Cerebellar nuclear complex (tissue), 1 donor: ENCODE measurements around the gene SLC26A9.

ENCODE experiments used
- DNase-seq, 2 experiments: peaks; one replicate each; lab custom pipeline; 2025; lab: John Stamatoyannopoulos, UW

The SLC26A9 gene

DNA sequence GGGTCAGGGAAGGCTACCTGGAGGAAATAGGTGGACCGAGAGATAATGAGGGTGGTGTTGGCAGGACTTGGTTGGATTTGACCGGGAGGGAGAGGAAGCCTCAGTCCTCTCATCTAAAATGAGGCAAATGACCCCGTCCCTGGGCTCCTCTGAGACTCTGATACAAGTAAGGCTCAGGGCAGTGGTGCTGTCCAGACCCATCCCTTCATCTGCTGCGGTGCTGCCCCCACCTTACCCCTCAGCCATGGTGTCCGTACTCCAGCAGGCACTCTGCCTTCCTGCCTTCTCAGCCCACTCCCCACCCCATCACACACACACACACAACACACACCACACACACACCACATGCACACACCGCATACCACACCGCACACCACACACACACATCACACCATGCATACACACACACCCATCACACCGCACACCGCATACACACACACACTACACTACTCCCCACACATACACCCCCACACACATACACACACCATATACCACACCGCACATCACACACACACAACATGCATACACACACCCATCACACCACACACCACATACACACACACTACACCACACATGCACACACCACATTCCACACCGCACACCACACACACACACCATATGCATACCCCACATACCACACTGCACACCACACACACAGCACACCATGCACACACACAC, 29.4 kb upstream of the SLC26A9 start:
- no peak for DNase-seq

DNA sequence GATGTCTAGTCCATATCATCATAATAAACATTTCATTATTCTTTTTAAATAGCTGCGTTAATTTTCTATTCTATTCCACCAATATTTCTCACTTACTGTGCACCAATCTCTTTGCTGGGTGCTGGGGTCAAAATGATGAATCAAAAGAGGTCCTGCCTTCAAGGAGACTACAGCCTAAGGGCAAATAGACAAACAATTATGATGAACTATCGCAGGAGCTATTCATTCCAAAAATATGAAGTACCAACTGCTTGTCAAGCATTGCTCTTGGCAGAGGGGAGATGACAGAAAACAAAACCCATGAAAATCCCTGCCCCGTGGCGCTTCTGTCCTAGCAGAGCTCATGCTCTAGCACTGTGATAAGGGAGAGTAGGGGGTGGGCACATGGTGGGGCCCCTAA, 28.8 kb upstream of the SLC26A9 start:
- no peak for DNase-seq

DNA sequence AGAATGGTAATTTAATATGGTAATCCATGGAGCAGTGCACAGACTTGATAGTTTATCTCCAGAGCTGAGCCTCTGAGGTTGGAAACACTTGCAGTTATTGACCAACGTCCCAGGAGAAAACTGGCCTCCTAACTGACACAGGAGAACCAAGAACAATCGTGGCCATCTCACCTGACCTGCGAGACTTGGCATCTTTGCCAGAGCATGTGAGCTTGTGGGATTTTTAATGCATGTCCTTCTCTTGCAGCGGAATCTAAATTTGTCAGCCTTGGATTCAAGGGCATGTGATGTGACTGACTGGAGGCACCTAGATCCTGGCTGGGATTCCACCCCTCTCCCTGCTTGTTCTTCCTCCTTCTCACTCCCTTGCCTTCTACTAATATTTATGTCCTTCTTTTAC, 27.8 kb upstream of the SLC26A9 start:
- DNase-seq = no peak

DNA sequence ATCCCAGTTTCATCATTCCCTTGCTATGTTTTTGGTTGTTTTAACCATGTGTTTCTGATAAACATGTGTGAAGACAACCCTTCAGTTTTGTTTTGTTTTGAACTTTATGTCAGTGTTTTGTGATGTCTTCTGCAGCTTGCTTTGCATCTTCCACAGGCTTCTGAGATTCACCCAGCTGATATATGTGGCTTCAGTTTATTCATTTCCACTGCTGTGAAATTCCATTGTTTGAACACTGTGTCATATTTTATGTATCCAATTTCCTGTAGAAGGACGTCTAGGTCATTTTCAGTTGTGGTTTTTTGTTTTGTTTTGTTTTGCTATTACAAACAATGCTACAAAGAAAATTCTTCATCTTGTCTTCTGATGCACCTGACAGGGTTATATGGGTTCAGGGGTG, 27.2 kb upstream of the SLC26A9 start:
- DNase-seq = no peak

DNA sequence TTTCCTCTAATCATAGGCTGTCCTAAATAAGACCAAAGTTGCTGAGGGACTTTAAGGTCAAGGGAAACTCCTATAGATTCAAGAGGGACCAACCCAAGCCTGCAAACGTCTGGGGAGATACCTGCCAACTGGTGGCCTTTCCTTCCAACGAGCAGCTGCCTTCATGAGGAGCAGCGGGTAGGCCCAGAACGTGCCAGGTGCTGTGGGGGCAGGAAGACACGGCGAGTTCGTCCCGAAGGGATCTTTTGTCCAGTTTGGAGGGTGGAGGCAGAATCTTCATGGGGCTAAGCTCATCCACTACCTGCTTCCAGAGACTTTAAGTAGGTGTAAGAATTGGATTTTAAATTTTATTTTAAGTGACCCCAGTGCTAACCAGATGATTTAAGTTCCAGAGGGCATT, 26.0 kb upstream of the SLC26A9 start:
- no peak for DNase-seq

DNA sequence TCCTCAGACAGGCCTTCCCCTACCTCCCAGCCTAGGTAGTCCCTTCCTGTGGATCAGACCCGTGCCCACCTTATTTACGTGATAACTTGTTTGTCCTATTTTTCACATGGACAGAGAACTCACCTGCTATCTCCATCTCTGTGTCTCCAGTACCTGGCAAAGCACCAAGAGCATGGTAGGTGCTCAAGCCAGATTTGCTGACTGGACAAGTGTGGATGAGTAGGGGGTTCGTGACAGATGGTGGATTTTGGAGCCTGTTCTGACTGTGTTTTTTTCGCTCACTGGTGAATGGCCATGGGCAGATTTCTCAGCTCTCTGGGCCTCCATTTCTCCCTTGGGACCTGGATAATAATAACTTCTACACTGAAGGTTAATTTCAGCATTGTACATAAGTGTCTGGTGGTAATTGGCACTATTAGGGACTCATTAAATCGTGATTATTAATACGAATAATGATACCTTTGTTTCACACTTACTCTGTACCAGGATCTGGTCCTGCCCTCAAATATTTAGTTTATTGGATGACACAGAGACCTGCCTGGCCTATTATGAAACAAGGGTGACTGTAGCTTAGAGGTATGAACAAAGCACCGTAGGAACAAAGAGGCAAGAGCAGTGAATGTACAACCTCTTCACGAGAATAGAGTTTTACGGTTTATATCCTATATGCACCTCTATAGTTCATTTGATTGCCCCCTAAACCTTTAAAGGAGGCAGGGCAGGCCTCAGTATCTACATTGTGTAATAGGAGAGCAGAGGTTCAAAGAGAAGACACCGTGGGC, 24.5 kb upstream of the SLC26A9 start:
- no peak for DNase-seq

DNA sequence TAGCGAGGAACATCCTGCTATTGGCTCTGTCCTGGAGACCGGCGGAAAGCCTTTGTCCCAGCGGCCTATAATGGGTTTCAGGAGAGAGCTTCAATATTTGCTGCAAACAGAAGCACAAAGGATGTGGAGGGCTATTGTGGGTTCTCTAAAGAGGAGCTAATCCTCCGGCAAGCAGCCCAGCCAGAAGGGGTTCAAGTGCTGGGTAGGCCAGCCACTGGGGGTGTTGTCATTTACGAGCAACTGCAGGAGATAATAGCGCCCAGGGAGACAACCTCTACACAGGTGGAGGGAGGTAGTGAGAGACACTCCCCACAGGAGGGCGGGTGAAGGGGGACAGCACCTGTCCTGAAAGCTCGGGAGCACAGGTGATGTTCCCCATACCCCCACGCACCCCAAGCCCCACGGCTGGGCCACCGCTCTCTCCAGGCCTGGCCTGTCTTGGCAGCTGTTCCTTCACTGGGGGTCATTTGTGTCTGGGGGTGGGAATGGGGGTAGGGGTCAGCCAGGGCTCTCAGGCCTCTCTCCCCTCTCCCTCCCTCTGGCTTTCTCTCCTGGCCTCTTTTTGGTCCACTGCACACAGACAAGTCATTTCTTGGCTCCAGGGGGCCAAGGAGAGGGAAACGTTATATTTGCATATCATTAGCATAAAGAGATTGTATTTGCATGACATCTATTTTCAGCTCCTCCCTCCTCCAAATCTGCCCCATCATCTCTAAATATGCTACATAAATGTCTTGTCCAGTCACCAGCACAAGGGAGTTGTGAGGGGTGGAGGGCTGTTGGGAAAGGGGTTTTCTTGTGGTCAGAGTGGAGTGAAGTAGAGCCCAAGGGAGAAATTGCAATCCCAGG, 22.0 kb upstream of the SLC26A9 start:
- DNase-seq = no peak

DNA sequence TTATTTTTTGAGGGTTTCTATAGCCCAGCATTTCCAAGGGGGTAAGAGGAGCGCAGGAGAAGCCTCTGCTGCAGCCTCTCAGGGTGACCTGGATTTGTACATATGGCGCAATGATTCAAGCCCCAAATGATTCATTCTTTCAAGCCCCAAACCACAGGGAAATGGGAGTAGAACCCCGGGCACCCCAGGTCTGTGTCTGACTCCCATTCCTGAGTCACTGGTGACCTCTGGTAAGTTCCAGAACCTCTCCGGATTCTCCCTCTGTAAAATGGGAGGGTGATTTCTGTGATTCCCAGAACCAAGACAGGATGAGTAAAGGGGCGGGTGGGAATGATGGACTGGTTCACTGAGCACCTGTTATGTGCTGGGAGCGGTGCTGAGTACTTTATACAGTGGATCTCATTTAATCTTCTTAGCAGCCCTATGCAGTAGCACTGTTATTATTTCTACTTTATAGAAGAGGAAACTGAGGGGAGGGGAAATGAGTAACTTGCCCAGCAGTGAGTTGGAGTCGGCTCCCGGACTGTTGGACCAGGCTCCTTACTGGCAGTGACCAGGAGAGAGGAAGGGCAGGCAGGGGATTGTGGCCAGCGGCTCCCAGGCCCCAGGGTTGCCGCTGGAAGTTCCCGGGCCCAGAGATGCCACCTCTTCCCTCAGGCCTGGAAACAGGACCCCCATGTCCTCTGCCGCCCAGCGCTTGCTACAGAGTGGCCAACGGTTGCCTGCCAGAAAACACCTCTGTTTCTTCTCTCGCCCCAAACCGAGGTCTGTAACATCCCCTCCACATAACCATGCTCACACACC, 20.3 kb upstream of the SLC26A9 start:
- DNase-seq = no peak

DNA sequence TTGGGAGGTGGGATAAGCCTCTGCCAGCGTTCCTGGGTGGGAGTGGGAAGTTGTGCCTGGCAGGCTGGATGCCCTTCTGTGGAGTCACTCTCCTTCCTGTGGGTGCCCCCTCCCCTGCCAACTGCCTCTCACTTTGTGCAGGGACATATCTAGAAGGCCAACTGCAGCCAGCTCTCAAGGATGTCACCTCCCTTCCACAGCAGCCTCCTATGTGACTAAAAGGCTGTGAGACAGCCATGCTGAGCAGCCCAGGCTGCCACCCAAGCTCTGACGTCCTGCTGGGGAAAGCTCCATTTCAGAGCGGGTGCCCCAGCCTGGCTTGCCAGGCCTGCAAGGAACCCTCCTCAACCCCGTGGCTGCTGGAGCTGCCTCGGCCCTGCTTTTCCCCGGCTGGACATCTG, 19.6 kb upstream of the SLC26A9 start:
- DNase-seq = no peak

DNA sequence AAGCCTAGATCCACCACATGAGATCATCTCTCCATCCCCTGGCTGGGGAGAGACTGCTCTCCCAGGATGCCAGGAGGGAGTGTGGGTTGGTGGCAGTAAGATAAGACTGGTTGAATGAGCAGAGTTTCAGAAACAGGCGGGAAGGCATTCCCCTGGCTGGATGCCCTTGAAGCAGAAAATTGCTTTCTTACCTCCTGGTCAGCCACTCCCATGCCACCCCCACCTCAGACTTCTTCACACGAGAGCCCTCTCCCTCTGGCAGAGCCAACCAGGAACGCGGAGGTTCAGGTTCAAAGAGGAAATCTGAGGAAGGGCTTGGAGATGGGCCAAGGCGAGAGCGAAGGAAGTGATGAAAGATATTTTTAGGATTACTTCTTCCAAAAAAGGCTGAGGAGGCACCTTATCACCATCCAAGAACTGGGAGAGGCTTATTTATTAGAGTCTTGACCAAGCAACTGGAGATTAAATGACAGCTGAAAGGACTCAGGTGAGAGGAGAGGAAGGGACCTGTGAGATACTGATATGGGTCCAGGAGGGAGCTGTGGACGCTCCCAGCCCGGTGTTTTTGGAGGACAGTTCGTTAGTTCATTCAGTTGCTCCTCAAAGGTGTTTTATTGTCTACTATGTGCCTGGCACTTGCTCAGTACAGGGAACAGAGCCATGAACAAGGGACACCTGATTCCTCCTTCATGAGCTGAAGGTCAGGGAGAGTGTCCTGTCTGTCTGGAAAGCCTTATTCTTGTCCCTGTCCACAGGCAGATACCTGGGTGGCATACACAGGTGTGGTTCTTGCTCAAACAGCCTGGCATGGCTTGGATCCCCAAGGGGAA, 18.9 kb upstream of the SLC26A9 start:
- no peak for DNase-seq

DNA sequence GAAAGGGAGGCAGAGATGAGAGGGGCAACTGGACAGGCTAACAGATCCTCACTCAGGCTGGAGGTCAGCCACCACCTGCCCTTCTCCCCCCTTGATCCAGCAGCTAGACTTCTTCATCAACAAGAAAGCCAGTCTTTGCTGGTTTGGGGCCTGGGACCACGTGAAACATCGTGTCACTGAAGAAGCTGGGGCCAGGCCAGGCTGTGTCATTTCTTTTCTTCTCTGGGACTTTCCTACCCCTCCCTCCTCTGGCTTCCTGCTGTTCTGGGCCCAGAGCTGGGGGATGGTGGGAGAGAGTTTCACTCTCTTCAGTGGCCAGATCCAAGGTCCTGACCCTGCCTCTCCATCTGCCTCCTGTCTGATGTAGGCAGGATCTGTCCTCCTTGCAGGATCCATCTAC, 18.1 kb upstream of the SLC26A9 start:
- no peak for DNase-seq

DNA sequence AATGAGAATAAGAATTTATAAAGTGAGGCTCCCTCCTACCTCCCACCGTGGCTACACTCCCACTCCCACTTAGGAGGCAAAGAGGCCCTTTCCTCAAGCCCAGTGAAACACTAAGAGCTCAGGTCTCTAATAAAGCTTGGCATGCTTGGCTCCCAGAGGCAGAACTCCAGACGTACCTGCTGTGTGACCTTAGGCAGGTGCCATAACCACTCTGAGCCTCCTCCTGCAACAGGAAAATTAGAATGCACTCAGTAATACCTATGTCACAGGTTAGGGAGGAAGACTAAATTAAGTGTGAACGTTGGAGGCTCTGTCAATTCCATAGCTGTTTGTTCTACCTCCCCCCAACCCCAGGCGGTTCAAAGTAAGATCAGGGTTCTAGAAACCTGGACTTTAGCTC, 16.5 kb upstream of the SLC26A9 start:
- no peak for DNase-seq

DNA sequence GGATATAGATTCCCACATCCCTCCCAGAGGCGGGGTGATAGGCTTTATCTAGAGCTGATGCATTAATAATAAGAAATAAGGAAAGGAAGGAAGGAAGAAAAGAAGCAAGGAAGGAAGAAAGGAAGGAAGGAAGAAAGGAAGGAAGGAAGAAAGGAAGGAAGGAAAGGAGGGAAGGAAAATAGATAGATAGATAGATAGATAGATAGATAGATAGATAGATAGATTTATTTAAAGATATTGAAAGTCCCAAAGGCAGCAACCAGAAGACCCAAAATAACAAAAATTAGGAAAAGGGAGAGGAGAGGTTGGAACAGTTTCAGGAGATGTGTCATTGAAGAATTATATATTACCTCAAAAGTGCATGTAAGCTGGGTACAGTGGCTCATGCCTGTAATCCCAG, 12.2 kb upstream of the SLC26A9 start:
- no peak for DNase-seq

DNA sequence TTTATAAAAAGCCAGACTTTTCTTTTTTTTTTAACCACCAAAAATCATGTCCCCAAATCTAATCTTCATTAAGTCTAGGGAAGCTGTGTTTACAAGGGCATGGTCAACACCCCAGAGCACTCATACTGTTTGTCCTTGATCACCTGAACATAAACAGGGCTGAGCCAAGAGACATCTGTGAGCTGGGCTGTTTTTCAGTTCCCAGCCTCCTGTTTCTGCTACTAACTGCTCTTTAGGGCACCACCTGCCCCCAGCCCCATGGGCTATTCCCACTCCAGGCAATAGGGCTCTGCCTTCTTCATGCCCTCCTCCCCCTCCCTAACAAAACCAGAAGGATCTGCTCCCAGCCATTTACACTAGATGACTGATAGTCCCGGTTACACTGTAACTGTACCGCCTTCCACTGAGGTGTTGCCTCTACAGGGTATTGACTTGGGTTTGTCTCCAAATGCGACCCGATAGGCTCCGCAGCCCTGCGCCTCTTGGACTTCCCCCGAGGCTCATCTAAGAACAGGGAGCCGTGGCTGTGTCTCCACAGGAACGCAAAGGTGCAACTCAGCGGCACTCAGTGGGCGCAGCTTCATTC, 11.7 kb upstream of the SLC26A9 start:
- no peak for DNase-seq

DNA sequence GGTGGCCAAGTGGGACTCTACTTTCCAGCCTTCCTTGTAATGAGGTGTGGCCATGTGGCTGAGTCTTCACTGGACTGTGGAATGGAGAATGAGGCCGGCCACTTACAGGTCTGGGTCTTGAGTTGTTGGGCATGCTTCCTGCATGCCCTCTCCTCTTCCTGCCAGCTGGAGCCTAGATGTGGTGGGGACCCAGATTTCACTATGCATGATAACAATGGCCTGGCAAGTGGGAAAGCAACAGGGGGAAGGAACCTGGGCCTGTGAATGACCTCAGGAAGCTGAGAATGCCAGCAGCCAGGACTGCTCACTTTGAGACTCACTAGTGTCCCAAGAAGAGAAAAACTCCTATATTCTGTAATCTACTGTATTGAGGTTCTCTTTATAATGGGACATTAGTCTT, 8.5 kb upstream of the SLC26A9 start:
- no peak for DNase-seq

DNA sequence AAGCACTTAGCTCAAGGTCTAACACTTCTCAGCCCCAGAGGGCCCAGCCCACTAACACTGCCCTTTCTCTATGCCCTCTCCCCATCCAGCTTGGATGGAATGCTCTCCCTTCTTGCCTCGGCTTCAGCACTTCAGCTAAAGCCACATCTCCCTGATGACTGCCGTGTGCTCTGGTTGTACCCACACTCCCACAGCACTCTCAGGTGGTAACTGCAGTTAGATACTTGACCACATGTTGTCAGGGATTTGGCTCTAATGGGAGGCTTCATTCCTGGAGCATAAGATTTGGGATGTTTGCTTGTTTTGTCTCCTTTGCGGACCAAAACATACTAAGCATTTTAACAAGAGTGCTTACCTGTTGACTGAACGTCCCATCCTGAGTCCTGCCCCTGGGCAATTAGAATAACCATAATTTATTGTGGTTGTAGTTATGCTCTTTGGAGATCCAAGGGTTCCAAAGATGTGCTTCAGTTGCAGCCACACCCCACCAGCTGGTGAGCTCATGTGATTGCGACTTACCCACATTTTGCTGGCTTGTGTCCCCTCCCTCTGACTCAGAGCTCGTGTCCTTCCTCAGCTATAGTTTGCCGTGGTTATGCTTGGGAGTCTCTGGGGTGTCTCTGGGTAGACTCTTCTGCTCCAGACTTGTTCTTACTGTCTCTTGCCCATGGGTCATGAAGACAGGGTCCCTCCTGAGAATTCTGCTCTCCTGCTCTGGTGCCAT, 7.7 kb upstream of the SLC26A9 start:
- no peak for DNase-seq

DNA sequence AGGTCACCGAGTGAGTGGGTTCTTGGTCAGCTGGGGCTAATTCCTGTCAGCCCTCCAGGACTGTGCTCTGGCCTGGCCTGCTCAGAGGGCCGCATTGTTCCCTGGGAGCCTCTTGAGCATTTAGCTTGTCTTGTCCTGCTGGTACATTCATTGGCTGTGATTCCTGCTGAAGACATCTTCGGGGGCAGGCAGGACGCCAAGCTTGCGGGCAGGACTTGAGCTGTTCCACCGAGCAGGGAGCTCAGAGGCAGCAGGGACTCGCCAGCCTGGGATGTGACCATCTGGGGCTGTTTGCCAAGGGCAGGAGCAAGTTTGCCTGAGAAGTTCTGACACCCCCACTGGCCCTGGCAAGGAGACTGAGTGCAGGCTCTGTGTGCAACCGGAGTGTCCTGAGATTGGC, 7.0 kb upstream of the SLC26A9 start:
- DNase-seq = no peak

DNA sequence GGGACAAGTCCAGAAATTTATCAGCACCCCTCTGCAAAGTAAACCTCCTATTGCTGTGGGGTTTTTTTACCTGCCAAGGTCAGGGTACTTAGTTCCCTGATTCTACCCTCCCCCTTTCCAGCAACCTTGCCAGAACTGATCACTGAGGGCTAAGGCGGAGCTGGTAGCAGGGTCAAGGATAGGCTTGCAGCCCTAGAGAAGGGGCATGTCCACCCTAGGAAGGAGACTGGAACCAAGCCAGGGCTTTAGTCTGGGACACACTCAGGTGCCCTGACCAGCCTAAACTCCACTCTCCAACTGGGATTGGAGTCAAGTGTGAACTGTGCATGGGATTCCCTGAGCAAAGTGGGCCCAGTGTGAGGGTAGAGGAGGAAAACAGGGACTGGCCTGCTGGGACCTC, 6.5 kb upstream of the SLC26A9 start:
- no peak for DNase-seq

DNA sequence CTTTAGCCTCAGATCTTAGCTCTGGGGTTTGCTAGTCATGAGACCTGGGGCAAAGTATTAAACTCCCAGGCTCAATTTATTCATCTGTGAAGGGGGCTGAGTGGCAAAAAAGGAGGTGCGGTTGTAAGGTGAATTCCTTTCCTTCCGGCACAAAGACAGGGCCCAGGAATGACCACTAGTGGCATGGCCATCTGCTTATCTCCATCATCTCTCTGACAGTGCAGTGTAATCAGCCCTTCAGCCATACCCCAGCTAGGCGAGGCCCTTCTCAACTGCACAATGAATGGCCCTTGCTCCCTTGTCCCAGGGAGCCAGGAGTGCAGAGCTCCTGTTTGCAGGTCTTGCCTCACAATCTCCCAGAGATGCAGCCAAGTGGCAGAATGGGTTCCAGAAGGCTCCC, 5.6 kb upstream of the SLC26A9 start:
- no peak for DNase-seq

DNA sequence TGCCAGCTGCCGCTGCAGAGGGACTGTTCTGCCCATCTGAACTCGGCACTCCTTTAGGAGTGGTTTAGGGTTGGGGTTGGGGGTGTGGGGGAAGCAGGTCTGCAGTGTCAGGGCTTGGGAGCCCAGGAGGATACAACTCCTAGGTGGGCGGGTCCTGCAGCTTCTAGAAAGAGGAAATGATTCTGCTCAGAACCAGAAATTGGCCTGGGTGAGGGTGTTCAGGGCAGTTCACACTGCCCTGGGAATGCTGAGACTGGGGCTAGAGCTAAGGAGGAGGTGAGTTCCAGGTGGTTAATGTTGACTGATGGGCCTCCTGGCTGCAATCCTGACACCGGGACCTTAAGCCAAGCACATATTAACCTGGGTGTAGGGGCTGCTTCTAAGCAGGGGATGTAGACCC, 4.8 kb upstream of the SLC26A9 start:
- no peak for DNase-seq
